HG03095 (cell line): ENCODE results near the gene MYO1B.

Experiments used
- ATAC-seq: cut with Tn5 transposase; IDR thresholded peaks from one replicate; pipeline ENCODE4 v1.9.1; 2021; ENCODE audit warnings: moderate library complexity; ENCODE audit not compliant: unreplicated experiment

Gene MYO1B

GRCh38 chr2:191225690-191226089, 19.5 kb upstream of the MYO1B start:
- no peak for ATAC-seq

GRCh38 chr2:191226196-191226595, 19.0 kb upstream of the MYO1B start:
- ATAC-seq: no peak

- no peak for ATAC-seq
Measured at GRCh38 chr2:191228333-191228732, 16.9 kb upstream of the MYO1B start.

- no peak for ATAC-seq
Measured at GRCh38 chr2:191228861-191229260, 16.3 kb upstream of the MYO1B start.

GRCh38 chr2:191230174-191230573, 15.0 kb upstream of the MYO1B start:
- ATAC-seq: no peak

GRCh38 chr2:191231995-191232394, 13.2 kb upstream of the MYO1B start:
- no peak for ATAC-seq

- no peak for ATAC-seq
Measured at GRCh38 chr2:191233533-191233932, 11.7 kb upstream of the MYO1B start.

GRCh38 chr2:191234376-191234775, 10.8 kb upstream of the MYO1B start:
- ATAC-seq: no peak

GRCh38 chr2:191240871-191241270, 4.3 kb upstream of the MYO1B start:
- no peak for ATAC-seq

- no peak for ATAC-seq
Measured at GRCh38 chr2:191241418-191241817, 3.8 kb upstream of the MYO1B start.

GRCh38 chr2:191243154-191243553, 2.0 kb upstream of the MYO1B start:
- ATAC-seq: no peak

GRCh38 chr2:191244350-191244749, 854 bp upstream of the MYO1B start:
- no peak for ATAC-seq

- ATAC-seq: peak; percentile 13
Measured at GRCh38 chr2:191245869-191246531, 796 bp downstream of the MYO1B start.

GRCh38 chr2:191246820-191247380, 1.7 kb downstream of the MYO1B start:
- no peak for ATAC-seq

GRCh38 chr2:191247381-191248057, 2.3 kb downstream of the MYO1B start:
- peak; percentile 41 for ATAC-seq

GRCh38 chr2:191249156-191249813, 4.1 kb downstream of the MYO1B start:
- no peak for ATAC-seq

- no peak for ATAC-seq
Measured at GRCh38 chr2:191250400-191250799, 5.2 kb downstream of the MYO1B start.

GRCh38 chr2:191250986-191251385, 5.8 kb downstream of the MYO1B start:
- no peak for ATAC-seq

GRCh38 chr2:191252699-191253098, 7.5 kb downstream of the MYO1B start:
- ATAC-seq: no peak

- ATAC-seq: no peak
Measured at GRCh38 chr2:191253476-191253875, 8.3 kb downstream of the MYO1B start.

- no peak for ATAC-seq
Measured at GRCh38 chr2:191255271-191255670, 10.1 kb downstream of the MYO1B start.

GRCh38 chr2:191255756-191256312, 10.6 kb downstream of the MYO1B start:
- no peak for ATAC-seq
